Osteoblast (primary cell): ENCODE data around the gene LRP6. TPM values are rescaled to one million over a fixed set of nuclear protein-coding genes. Genes with fewer than 3 reads are reported as not detected.

ENCODE experiments used
- DNase-seq: peaks from one replicate; pipeline ENCODE4 v3.0.0; 2011; ENCODE audit warnings: low spot score, mixed read lengths; ENCODE audit not compliant: insufficient read length; ENCODE audit errors: missing footprints
- H2AFZ ChIP-seq: 2 replicates; pipeline ENCODE4 v1.6.0; 2011; ENCODE audit warnings: mild to moderate bottlenecking, low read length
- H3K27ac ChIP-seq: 2 replicates; pipeline ENCODE4 v1.5.1; 2011; ENCODE audit warnings: mild to moderate bottlenecking, low read depth, low read length, moderate library complexity
- H3K27me3 ChIP-seq: 2 replicates; pipeline ENCODE4 v1.6.0; 2012; ENCODE audit warnings: mild to moderate bottlenecking, control low read depth, inconsistent platforms, low read length, moderate library complexity; ENCODE audit not compliant: insufficient read depth
- H3K36me3 ChIP-seq: 2 replicates; pipeline ENCODE4 v1.5.1; 2011; ENCODE audit warnings: mild to moderate bottlenecking, low read length, control low read depth, moderate library complexity; ENCODE audit not compliant: insufficient read depth
- H3K4me1 ChIP-seq: 2 replicates; pipeline ENCODE4 v1.5.1; 2011; ENCODE audit warnings: mild to moderate bottlenecking, low read length, control low read depth, moderate library complexity; ENCODE audit not compliant: insufficient read depth
- H3K4me2 ChIP-seq: 2 replicates; pipeline ENCODE4 v1.6.0; 2011; ENCODE audit warnings: mild to moderate bottlenecking, low read length; ENCODE audit not compliant: insufficient read depth
- H3K4me3 ChIP-seq: fragments of 200-600 bp; sonication (generic); 3 replicates; pipeline ENCODE4 v1.5.1; 2012; ENCODE audit warnings: mild to moderate bottlenecking, low read length, inconsistent platforms; ENCODE audit not compliant: insufficient read depth
- H3K79me2 ChIP-seq: 2 replicates; pipeline ENCODE4 v1.6.0; 2012; ENCODE audit warnings: mild to moderate bottlenecking, low read length, control low read depth, inconsistent platforms; ENCODE audit not compliant: insufficient read depth
- H3K9me3 ChIP-seq: 2 replicates; pipeline ENCODE4 v1.5.1; 2011; ENCODE audit warnings: low read depth, low read length, control low read depth
- H4K20me1 ChIP-seq: 2 replicates; pipeline ENCODE4 v1.6.0; 2012; ENCODE audit warnings: mild to moderate bottlenecking, low read length, control low read depth; ENCODE audit not compliant: insufficient read depth
- CTCF ChIP-seq: IDR thresholded peaks from 2 replicates; pipeline ENCODE4 v1.5.1; 2011; ENCODE audit warnings: mild to moderate bottlenecking, low read depth, low read length, moderate library complexity; ENCODE audit errors: extremely low read depth
- total RNA-seq: library from RNA; depleted of rRNA; stranded (reverse); fragments of >200 nt; gene quantifications from 2 replicates; pipeline ENCODE4 v1.2.3, GENCODE V29; 2012

LRP6 gene
- total RNA-seq, 1 donor, result 46.7 TPM

- H3K4me1 ChIP-seq, result peaks cover 21% of the 10 kb centered on the region
- no peaks in the 10 kb centered on the region for H3K9me3 ChIP-seq
- TF ChIP-seq CTCF, result no peak
- H3K4me3 ChIP-seq, result no peak overlapping the region
- no peaks in the 10 kb centered on the region for H4K20me1 ChIP-seq
- H3K27ac ChIP-seq, result no peak overlapping the region
- H3K36me3 ChIP-seq, result no peaks in the 10 kb centered on the region
- DNase-seq, result no peak
- H3K27me3 ChIP-seq, result peaks cover 5% of the 10 kb centered on the region
- no peak overlapping the region for H2AFZ ChIP-seq
- H3K79me2 ChIP-seq, result no peaks in the 10 kb centered on the region
- H3K4me2 ChIP-seq, result peak overlapping the region; percentile 34
Observed at GRCh38 chr12:12088761-12089160, 178.1 kb downstream of the LRP6 start.

GRCh38 chr12:12088147-12088546 lies 178.7 kb downstream of the LRP6 start:
- TF ChIP-seq CTCF, result no peak
- Histone ChIP-seq H2AFZ (no peak overlapping the region), H3K4me3 (no peak overlapping the region), H3K4me2 (no peak overlapping the region), H3K27me3 (peaks cover 5% of the 10 kb centered on the region), H4K20me1 (no peaks in the 10 kb centered on the region), H3K4me1 (peaks cover 19% of the 10 kb centered on the region), H3K36me3 (no peaks in the 10 kb centered on the region), H3K9me3 (no peaks in the 10 kb centered on the region), H3K27ac (no peak overlapping the region), H3K79me2 (no peaks in the 10 kb centered on the region)
- no peak for DNase-seq

DNA sequence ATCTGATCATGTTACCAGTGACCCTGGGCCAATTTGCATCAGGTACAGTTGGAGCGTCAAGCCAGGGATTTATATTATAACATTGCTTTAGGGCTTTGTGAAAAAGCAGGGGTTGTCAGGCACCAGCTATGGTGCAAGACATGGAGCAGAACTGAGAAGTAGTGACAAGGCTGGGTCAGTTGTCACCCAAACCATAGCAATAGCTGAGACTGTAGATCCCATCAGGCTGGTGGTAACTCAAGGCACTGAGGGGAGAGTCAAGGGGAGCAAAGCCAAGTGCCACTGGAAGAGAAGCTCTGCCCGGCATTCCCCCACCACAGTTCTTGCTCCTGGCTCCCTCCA lies 179.2 kb downstream of the LRP6 start:
- H3K4me1 ChIP-seq, result peaks cover 14% of the 10 kb centered on the region
- peaks cover 5% of the 10 kb centered on the region for H3K27me3 ChIP-seq
- H2AFZ ChIP-seq, result no peak overlapping the region
- H3K4me2 ChIP-seq, result no peak overlapping the region
- no peaks in the 10 kb centered on the region for H3K9me3 ChIP-seq
- no peak overlapping the region for H3K27ac ChIP-seq
- H3K79me2 ChIP-seq, result no peaks in the 10 kb centered on the region
- no peak for DNase-seq
- H3K36me3 ChIP-seq, result no peaks in the 10 kb centered on the region
- no peak for TF ChIP-seq CTCF
- no peaks in the 10 kb centered on the region for H4K20me1 ChIP-seq
- no peak overlapping the region for H3K4me3 ChIP-seq

DNA sequence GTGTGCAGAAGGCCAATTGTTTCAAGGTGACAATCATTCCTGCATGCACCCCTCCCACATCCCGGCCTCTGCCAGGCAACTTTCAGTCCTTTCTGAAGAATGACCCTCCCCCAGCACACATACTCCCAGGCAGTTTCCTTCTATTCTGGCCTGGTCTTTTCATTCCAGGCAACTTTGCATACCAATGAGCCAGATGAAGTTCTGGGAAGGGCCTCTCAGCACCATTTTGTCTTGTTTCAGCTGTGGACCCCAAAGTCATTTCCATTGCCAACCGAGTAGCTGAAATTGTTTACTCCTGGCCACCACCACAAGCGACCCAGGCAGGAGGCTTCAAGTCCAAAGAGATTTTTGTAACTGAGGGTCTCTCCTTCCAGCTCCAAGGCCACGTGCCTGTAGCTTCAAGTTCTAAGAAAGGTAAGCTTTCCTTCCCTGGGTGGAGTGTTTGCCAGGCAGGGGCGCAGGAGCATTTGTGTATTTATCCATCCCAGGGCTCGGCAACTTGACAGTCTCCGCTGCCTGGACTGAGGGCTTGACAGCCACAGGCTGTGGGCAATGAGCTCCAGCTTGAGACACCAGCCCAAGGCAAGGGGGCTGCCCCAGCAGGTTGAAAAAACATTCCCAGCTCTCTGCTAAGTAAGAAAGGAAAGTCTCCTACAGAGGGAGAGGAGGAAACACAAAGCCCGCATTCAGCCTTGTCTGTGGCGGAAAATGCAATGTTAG lies 179.7 kb downstream of the LRP6 start:
- no peak for DNase-seq
- Histone ChIP-seq H3K4me2 (no peak overlapping the region), H3K27me3 (peaks cover 5% of the 10 kb centered on the region), H3K79me2 (no peaks in the 10 kb centered on the region), H4K20me1 (no peaks in the 10 kb centered on the region), H2AFZ (no peak overlapping the region), H3K9me3 (no peaks in the 10 kb centered on the region), H3K4me1 (peaks cover 9% of the 10 kb centered on the region), H3K36me3 (no peaks in the 10 kb centered on the region), H3K4me3 (no peak overlapping the region), H3K27ac (no peak overlapping the region)
- TF ChIP-seq CTCF, result no peak
